Measurements from ENCODE around the gene PMEPA1.

GRCh38 chr20:57685146-57685758 lies 24.6 kb downstream of the PMEPA1 start:
- TF ChIP-seq CTCF (IDR thresholded peaks at IDR 0.05) (no peak), POLR2A (IDR thresholded peaks at IDR 0.05) (no peak)
